Caki2 (cell line): ENCODE data around the gene EEFSEC. TPM values are rescaled to one million over a fixed set of nuclear protein-coding genes. Genes with fewer than 3 reads are reported as not detected.

Source experiments
- DNase-seq: peaks from one replicate; pipeline ENCODE4 v3.0.0-alpha.2; 2015; ENCODE audit warnings: low read depth
- in situ Hi-C: cut with HindIII; loops from 2 replicates; pipeline ENCODE4 v1.10.0; 2016; ENCODE audit warnings: low sequenced_read_pairs, low pct_unique_long_range_greater_than_20kb, mixed read lengths
- total RNA-seq: library from RNA; depleted of rRNA; stranded (reverse); fragments of >200 nt; shearing (Covaris generic); gene quantifications from 2 replicates; pipeline ENCODE4 v1.2.3, GENCODE V29; 2014; ENCODE audit warnings: low replicate concordance

The EEFSEC gene
- total RNA-seq, 1 experiment from 2014 or later: 10.3 TPM

- no peak for DNase-seq
- in situ Hi-C loops: no loop called here
These were observed 290.5 kb downstream of the EEFSEC start for GRCh38 chr3:128443771-128444170.

- no peak for DNase-seq
- in situ Hi-C loops: no loop called here
These were observed 292.1 kb downstream of the EEFSEC start for GRCh38 chr3:128445357-128445756.

GRCh38 chr3:128446821-128447220 is 293.5 kb downstream of the EEFSEC start:
- in situ Hi-C loops: no loop called here
- DNase-seq: no peak

- peak; percentile 12 for DNase-seq
- in situ Hi-C loops: no loop called here
These were observed 294.3 kb downstream of the EEFSEC start for GRCh38 chr3:128447561-128448013.

GRCh38 chr3:128448491-128448890 is 295.2 kb downstream of the EEFSEC start:
- no peak for DNase-seq
- in situ Hi-C loops: no loop called here

- in situ Hi-C loops: no loop called here
- DNase-seq: no peak
These were observed 295.9 kb downstream of the EEFSEC start for GRCh38 chr3:128449111-128449638.

GRCh38 chr3:128452120-128452519 is 298.8 kb downstream of the EEFSEC start:
- in situ Hi-C loops: no loop called here
- DNase-seq: no peak

- in situ Hi-C loops: no loop called here
- DNase-seq: no peak
These were observed 299.5 kb downstream of the EEFSEC start for GRCh38 chr3:128452678-128453275.

GRCh38 chr3:128453501-128454309 is 300.4 kb downstream of the EEFSEC start:
- in situ Hi-C loops: no loop called here
- no peak for DNase-seq

- in situ Hi-C loops: no loop called here
- no peak for DNase-seq
These were observed 301.0 kb downstream of the EEFSEC start for GRCh38 chr3:128454310-128454618.

GRCh38 chr3:128455116-128455515 is 301.8 kb downstream of the EEFSEC start:
- DNase-seq: no peak
- in situ Hi-C loops: no loop called here

- in situ Hi-C loops: no loop called here
- no peak for DNase-seq
These were observed 302.8 kb downstream of the EEFSEC start for GRCh38 chr3:128455786-128456748.

- no peak for DNase-seq
- in situ Hi-C loops: no loop called here
These were observed 303.8 kb downstream of the EEFSEC start for GRCh38 chr3:128456776-128457715.

- DNase-seq: no peak
- in situ Hi-C loops: no loop called here
These were observed 304.7 kb downstream of the EEFSEC start for GRCh38 chr3:128457937-128458336.
